CMK (cell line): Measurements from ENCODE around the gene EVL.
"Not testable (repeated sequence)": the region's sequence is repeated elsewhere in the genome, so short reads cannot be mapped to it uniquely, and the experiment has no call there.

Experiments
- DNase-seq: peaks from one replicate; pipeline ENCODE4 v3.0.0-alpha.2; 2010; ENCODE audit warnings: low read depth

The EVL gene

DNA sequence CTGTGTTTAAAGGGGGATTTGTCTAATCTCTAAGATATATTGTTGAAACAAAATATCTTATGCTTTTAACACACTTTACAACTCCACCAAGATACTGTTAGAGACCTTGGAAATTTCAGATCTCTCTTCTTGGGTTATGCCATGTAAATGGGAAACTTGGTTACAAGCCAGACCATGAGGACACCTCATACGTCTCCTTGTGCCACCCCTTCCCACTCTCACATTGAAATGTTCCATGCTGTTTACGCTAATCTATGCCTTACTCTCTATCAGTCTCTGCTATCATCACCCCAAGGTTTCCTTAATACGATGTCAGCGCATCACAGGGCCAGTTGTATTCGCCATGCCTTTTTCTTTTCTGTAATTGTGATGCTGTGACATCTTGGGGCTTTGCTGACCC lies 107.6 kb downstream of the EVL start:
- DNase-seq: no peak

- DNase-seq: no peak
Observed at GRCh38 chr14:100173353-100173752, 108.1 kb downstream of the EVL start.

DNA sequence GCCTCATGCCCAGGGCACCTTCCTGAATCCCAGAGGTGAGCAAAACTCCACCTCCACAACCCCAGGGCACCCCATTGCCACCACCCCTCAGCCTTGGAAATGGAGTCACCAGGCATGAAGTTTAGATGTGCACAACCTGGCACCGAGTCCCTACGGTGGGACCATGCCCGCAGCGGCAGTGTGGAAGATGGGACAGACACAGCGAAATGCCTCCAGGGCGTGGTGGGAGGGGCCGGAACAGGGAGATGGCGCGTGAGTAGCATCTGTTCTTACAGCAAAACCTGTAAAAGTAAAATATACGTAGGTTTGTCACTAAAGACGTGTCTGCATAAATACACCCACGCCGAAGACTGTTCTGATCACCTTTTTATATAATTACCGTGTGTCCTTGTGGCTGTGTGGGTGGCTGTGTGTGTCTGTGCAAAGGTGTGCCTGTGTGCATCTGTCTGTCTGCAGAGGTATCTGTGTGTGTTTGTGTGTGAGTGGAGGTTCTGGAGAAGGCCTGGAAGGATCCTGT lies 111.6 kb downstream of the EVL start:
- DNase-seq: no peak

DNA sequence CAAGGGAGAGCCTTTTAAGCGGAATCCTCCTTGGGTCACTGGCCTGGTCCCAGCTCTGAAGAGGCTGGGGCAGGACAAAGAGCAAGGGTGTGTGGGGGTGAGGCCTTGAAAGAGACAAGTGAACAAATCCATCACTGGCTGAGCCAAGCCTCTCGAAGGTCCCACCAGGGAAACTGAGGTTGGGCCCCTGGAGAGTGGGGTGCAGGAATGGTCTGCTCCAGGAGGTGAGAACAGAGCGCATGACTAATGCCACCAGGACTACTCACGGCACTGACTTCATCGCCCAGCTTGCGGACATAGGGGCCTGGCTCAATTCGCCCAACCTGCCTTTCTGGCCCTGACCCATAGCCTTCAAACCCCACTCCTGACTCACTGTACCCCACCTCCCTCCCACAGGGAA lies 113.5 kb downstream of the EVL start:
- no peak for DNase-seq

DNA sequence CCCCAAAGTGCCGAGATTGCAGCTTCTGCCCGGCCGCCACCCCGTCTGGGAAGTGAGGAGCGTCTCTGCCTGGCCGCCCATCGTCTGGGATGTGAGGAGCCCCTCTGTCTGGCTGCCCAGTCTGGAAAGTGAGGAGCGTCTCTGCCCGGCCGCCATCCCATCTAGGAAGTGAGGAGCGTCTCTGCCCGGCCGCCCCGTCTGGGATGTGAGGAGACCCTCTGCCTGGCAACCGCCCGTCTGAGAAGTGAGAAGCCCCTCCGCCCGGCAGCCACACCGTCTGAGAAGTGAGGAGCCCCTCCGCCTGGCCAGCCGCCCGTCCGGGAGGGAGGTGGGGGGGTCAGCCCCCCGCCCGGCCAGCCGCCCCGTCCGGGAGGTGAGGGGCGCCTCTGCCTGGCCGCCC lies 115.4 kb downstream of the EVL start:
- not testable (repeated sequence) for DNase-seq

GRCh38 chr14:100181876-100182551 lies 116.8 kb downstream of the EVL start:
- not testable (repeated sequence) for DNase-seq

DNA sequence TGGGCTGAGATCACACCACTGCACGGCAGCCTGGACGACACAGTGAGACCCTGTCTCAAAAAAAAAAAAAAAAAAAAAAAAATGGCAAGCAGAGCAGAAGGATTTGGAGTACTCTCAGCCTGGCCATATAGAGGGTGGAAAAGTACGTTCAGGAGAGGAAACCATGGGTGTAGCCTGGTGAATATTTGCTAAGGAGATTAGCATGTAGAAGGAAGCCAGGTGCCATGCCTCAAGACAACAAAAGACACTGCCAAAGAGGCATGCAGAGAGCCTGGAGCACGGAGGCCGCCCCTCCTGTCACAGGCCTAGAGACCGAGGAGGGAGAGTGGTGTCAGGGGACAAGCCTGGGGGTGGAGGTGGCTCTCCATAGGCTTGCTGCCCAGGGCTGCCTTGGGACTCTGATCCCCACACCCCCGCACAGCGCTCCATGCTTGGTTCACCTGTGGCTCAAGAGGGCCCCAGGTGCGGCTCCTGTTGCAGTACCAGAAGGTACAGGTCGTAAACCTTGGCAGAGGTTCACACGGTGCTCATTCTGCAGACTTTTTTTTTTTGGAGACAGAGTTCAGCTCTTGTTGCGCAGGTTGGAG lies 122.1 kb downstream of the EVL start:
- DNase-seq: no peak

- no peak for DNase-seq
Observed at GRCh38 chr14:100188392-100189030, 123.3 kb downstream of the EVL start.

GRCh38 chr14:100190126-100190525 lies 124.9 kb downstream of the EVL start:
- no peak for DNase-seq

DNA sequence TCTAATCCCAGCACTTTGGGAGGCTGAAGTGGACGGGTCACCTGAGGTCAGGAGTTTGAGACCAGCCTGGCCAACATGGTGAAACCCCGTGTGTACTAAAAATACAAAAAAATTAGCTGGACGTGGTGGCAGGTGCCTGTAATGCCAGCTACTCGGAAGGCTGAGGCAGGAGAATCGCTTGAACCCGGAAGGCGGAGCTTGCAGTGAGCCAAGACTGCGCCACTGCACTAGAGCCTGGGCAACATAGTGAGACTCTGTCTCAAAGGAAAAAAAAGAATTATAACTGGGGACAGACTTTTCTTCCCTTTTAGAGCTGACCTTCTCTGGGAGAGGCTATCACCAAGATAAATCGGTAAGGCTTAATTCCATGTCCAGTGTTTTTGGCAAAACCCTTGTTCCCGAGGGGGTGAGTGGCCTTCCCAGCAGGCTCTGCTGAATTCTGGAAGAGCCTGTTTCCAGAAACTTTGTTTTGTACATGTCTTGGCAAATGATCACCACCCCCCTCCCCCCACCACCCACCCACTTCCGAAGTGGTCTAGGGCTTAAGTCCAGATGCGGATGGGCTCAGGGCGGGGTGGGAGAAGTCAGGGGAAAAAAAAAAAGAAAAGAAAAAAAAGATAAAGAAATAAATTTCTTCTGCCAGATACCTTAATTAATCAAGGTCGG lies 126.5 kb downstream of the EVL start:
- DNase-seq: no peak

DNA sequence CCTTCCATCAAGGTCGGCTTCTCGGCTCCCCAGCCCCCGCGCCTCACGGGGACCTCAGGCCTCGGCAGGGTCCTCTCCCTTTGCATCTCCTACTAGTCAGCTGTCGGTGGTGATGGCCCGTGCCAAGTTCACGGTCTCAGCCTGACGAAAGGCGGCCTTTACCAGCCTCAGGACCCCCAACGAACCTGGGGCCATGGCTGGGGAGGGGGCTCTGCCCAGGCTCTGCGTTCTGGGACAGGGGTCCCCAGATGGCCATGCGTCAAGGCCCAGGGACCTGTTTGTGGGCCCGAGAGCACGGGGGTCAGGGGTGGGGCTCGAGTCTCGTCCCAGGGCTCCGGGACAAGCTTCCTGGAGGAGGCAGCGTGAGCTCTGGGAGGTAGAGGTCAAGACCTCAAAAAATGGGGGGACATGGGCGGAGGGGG lies 127.0 kb downstream of the EVL start:
- DNase-seq: no peak

- peak; percentile 95 for DNase-seq
Observed at GRCh38 chr14:100192672-100193416, 127.6 kb downstream of the EVL start.
